CD4-positive, alpha-beta T cell treated with Interleukin-12 subunit alpha and Interleukin-12 subunit beta, for 1 hour (primary cell): ENCODE measurements around the gene WDR11.

Experiments used
- DNase-seq: peaks from one replicate; pipeline ENCODE4 v3.0.0-alpha.2; 2020

WDR11 gene

DNA sequence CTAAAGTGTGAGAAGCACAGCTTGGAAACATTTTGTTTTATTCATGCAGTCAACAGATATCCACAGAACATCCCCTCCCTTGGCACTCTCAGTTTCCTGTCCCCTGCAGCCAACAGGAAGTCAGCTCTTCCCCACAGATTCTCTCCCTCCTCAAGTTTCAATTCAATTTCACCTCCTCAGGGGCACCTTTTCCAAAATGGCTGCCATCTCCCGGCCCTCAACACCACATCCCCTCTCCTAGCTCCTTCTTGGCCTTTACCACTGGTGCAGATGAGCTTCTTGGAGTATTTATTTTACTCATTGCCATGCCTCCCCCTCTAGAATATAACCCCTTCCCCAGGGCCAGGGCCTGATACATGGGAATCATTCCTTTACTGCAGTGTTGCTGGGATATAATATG is 94.0 kb downstream of the WDR11 start:
- no peak for DNase-seq

GRCh38 chr10:120945801-120946302 is 94.7 kb downstream of the WDR11 start:
- no peak for DNase-seq

- DNase-seq = no peak
Measured at GRCh38 chr10:120946497-120946896, 95.3 kb downstream of the WDR11 start.

DNA sequence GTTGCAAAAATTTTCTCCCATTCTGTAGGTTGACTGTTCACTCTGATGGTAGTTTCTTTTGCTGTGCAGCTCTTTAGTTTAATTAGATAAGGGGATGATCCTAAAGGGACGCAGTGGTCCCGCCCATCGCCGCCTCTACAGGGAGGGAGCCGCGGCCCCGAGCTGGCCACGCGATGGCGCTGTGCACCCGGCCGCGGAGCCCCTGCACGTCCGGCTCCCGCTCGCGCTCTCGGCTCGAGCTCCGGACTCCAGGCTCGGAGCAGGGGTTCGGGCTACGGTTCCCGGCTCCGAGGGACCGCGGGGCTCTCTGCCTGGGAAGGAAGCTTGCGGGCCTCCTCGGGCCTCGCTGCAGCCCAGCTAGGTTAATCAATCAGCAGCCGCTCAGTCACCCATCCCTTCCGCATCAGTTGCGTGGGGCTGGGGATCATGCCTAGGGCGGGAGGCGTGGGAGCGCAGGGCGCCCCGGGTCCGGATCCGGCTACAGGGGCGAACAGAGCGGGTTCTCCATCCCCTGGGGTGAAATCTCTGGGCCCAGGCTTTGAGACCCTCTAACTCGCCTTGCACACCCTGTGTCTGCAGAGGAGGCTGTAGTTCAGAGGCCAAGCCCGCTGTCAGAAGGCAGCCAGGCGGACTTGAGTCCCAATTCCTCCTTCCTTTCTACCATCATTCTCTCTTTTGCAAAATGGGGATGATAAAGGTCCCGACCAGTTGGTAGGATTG is 97.9 kb downstream of the WDR11 start:
- DNase-seq = peak; percentile 51

GRCh38 chr10:120949609-120950031 is 98.5 kb downstream of the WDR11 start:
- DNase-seq = no peak

- DNase-seq = no peak
Measured at GRCh38 chr10:120950051-120950561, 98.9 kb downstream of the WDR11 start.

- DNase-seq = no peak
Measured at GRCh38 chr10:120951288-120951687, 100.1 kb downstream of the WDR11 start.

- no peak for DNase-seq
Measured at GRCh38 chr10:120953897-120954296, 102.7 kb downstream of the WDR11 start.
